GM12873 (cell line): ENCODE measurements around the gene SPTBN1.

Source experiments
- TF ChIP-seq, protein P1 (sequence below): IDR thresholded peaks from 2 replicates; pipeline ENCODE4 v1.5.1; 2012; ENCODE audit warnings: low read depth, mild to moderate bottlenecking, moderate library complexity, low read length, control low read depth; ENCODE audit not compliant: insufficient read depth; ENCODE audit errors: missing control alignments

SPTBN1 gene

GRCh38 chr2:54428108-54428831, 27.9 kb upstream of the SPTBN1 start:
- TF ChIP-seq, protein P1, sequence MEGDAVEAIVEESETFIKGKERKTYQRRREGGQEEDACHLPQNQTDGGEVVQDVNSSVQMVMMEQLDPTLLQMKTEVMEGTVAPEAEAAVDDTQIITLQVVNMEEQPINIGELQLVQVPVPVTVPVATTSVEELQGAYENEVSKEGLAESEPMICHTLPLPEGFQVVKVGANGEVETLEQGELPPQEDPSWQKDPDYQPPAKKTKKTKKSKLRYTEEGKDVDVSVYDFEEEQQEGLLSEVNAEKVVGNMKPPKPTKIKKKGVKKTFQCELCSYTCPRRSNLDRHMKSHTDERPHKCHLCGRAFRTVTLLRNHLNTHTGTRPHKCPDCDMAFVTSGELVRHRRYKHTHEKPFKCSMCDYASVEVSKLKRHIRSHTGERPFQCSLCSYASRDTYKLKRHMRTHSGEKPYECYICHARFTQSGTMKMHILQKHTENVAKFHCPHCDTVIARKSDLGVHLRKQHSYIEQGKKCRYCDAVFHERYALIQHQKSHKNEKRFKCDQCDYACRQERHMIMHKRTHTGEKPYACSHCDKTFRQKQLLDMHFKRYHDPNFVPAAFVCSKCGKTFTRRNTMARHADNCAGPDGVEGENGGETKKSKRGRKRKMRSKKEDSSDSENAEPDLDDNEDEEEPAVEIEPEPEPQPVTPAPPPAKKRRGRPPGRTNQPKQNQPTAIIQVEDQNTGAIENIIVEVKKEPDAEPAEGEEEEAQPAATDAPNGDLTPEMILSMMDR = no peak

DNA sequence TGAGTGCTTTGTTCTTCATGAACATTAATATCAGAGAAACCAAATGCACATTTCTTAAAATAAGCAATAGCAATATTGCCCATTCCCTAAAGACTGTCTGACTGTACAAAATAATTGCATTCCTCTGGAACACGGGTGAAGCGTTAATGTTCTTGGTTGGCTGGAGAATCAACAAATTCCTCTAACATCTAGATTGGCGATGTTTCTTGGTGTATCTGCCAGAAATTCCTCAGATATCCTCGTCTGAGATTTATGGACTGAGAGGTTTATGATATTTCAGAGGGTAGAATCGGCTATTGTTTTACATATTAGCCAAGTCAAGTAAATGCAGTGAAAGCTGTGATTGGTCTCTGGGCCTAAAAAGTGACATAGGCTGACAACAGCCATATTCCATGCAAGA, 27.1 kb upstream of the SPTBN1 start:
- TF ChIP-seq, protein P1 = no peak

- TF ChIP-seq, protein P1 = no peak
Measured at GRCh38 chr2:54429811-54430551, 26.1 kb upstream of the SPTBN1 start.

GRCh38 chr2:54430649-54431048, 25.5 kb upstream of the SPTBN1 start:
- TF ChIP-seq, protein P1 = no peak

DNA sequence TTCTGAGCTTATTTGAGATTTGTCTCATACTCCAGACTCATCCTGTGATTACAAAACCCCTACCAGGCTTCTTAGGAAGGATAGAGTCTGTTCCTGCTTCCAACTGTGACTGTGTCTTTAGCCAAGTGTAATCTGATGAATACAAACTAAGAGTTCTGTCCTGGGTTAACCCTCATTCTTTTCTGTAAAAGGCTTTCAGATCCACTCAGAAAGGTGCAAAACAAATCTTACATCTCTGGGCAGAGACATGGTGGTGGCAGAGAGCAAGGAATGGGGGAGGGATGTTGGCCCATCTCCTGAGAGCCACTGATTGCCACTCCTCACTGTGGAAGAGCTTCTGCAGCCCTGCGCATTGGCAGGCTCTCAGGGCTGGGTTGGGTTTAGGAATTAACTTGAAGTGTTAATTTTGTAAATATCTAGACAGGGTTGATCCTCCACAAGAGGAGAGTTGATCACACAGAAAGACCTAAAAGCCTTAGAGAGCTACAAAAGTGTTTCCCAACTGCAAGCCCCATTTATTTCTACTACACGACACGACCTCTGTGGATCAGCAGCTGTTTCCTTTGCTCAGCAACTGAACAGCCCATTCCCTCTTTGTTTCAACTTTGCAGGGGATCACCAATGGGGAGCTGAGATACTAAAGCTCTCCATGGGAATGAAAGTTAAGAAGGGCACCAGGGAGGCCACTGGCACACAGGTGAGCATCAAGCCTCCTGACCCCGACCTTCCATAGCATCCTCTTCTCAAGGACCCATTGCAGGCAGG, 23.7 kb upstream of the SPTBN1 start:
- TF ChIP-seq, protein P1 = no peak

DNA sequence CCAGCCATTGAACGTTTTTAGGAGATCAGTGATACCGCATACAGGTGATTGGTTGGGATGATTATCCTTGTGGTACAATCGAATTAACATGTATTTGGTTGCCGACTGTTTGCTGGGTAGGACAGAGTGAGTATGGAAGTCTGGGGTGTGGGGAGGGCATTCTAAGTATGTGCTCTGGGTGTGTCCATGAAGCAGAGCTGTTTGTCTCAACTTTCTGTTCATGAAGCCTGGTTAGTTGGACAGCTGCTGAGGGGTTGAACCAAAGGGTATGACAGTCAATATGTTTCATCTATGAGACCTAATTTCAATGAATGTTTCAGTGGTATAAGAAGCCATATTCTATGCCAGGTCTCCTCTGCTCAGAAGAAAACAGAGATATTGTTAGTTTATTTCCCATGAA, 21.9 kb upstream of the SPTBN1 start:
- TF ChIP-seq, protein P1 = no peak

GRCh38 chr2:54434711-54435110, 21.4 kb upstream of the SPTBN1 start:
- TF ChIP-seq, protein P1 = no peak
